Cortex of kidney (tissue), 1 donor: ENCODE data around the gene ARHGEF10L.

Experiments used
- DNase-seq: peaks from one replicate; lab custom pipeline; 2025; lab: John Stamatoyannopoulos, UW

The ARHGEF10L gene

GRCh38 chr1:17655169-17655568, 115.7 kb downstream of the ARHGEF10L start:
- no peak for DNase-seq

- no peak for DNase-seq
Observed at GRCh38 chr1:17655922-17656321, 116.4 kb downstream of the ARHGEF10L start.

- DNase-seq: no peak
Observed at GRCh38 chr1:17657436-17657835, 117.9 kb downstream of the ARHGEF10L start.

- DNase-seq: no peak
Observed at GRCh38 chr1:17658837-17659236, 119.3 kb downstream of the ARHGEF10L start.

GRCh38 chr1:17661546-17662157, 122.2 kb downstream of the ARHGEF10L start:
- DNase-seq: no peak

GRCh38 chr1:17662296-17662695, 122.8 kb downstream of the ARHGEF10L start:
- no peak for DNase-seq

GRCh38 chr1:17662786-17663185, 123.3 kb downstream of the ARHGEF10L start:
- DNase-seq: no peak

GRCh38 chr1:17663646-17664045, 124.1 kb downstream of the ARHGEF10L start:
- no peak for DNase-seq

- DNase-seq: no peak
Observed at GRCh38 chr1:17664322-17664721, 124.8 kb downstream of the ARHGEF10L start.

GRCh38 chr1:17665054-17665453, 125.6 kb downstream of the ARHGEF10L start:
- no peak for DNase-seq

- no peak for DNase-seq
Observed at GRCh38 chr1:17665950-17666720, 126.6 kb downstream of the ARHGEF10L start.

- no peak for DNase-seq
Observed at GRCh38 chr1:17667641-17668040, 128.1 kb downstream of the ARHGEF10L start.

- no peak for DNase-seq
Observed at GRCh38 chr1:17668195-17668594, 128.7 kb downstream of the ARHGEF10L start.

GRCh38 chr1:17668624-17669175, 129.2 kb downstream of the ARHGEF10L start:
- DNase-seq: no peak

GRCh38 chr1:17669305-17669704, 129.8 kb downstream of the ARHGEF10L start:
- no peak for DNase-seq

GRCh38 chr1:17669866-17670451, 130.5 kb downstream of the ARHGEF10L start:
- no peak for DNase-seq

- DNase-seq: no peak
Observed at GRCh38 chr1:17670587-17671313, 131.3 kb downstream of the ARHGEF10L start.

GRCh38 chr1:17671314-17671705, 131.8 kb downstream of the ARHGEF10L start:
- no peak for DNase-seq

- DNase-seq: no peak
Observed at GRCh38 chr1:17671741-17672140, 132.2 kb downstream of the ARHGEF10L start.

- no peak for DNase-seq
Observed at GRCh38 chr1:17672226-17672625, 132.7 kb downstream of the ARHGEF10L start.

- DNase-seq: no peak
Observed at GRCh38 chr1:17673329-17674072, 134.0 kb downstream of the ARHGEF10L start.
